K562 (cell line): ENCODE measurements around the gene MYCL. TPM values are rescaled to one million over a fixed set of nuclear protein-coding genes. Genes with fewer than 3 reads are reported as not detected.

Source experiments
- E2F5 ChIP-seq: sonication (generic); formaldehyde crosslinking; IDR thresholded peaks from 2 replicates; pipeline ENCODE4 v1.8.0; 2022; ENCODE audit warnings: mild to moderate bottlenecking, missing genetic modification reagents
- ELF4 ChIP-seq: fragments of 450-650 bp; formaldehyde crosslinking; IDR thresholded peaks from 2 replicates; pipeline ENCODE4 v1.4.0; 2022; ENCODE audit warnings: missing genetic modification characterization
- GMEB1 ChIP-seq: fragments of 250-450 bp; sonication (Bioruptor Pico); IDR thresholded peaks from 2 replicates; pipeline ENCODE4 v1.4.0; 2020; ENCODE audit warnings: mild to moderate bottlenecking
- HNRNPL ChIP-seq: fragments of 200-400 bp; formaldehyde crosslinking; IDR thresholded peaks from 2 replicates; pipeline ENCODE4 v1.6.1; 2017; ENCODE audit warnings: low read depth, mild to moderate bottlenecking, low read length
- HNRNPLL ChIP-seq: fragments of 200-400 bp; formaldehyde crosslinking; IDR thresholded peaks from 2 replicates; pipeline ENCODE4 v1.6.1; 2017; ENCODE audit warnings: low read length, low read depth, mild to moderate bottlenecking; ENCODE audit not compliant: poor library complexity, severe bottlenecking
- HOXB6 ChIP-seq: fragments of 250-450 bp; sonication (Bioruptor Pico); IDR thresholded peaks from 2 replicates; pipeline ENCODE4 v1.5.1; 2022; ENCODE audit warnings: mild to moderate bottlenecking, borderline replicate concordance
- HSF4 ChIP-seq: fragments of 250-450 bp; sonication (Bioruptor Pico); IDR thresholded peaks from 2 replicates; pipeline ENCODE4 v2.1.2; 2022; ENCODE audit warnings: mild to moderate bottlenecking, moderate library complexity, borderline replicate concordance
- JUNB ChIP-seq: fragments of 450-650 bp; formaldehyde crosslinking; conservative IDR thresholded peaks from 2 replicates; pipeline ENCODE4 v1.4.0; 2020; ENCODE audit warnings: mild to moderate bottlenecking
- RBBP5 ChIP-seq: fragments of 200-600 bp; sonication (generic); IDR thresholded peaks from 2 replicates; pipeline ENCODE4 v1.6.1; 2012; ENCODE audit warnings: borderline replicate concordance, mild to moderate bottlenecking, low read length, control low read depth, inconsistent platforms; ENCODE audit not compliant: insufficient read depth, poor library complexity, severe bottlenecking
- RBFOX2 ChIP-seq: fragments of 200-400 bp; formaldehyde crosslinking; IDR thresholded peaks from 2 replicates; pipeline ENCODE4 v1.6.1; 2017; ENCODE audit warnings: low read depth, mild to moderate bottlenecking, low read length, moderate library complexity
- STAT5A ChIP-seq: IDR thresholded peaks from 2 replicates; pipeline ENCODE4 v1.6.1; 2012; ENCODE audit warnings: low read length, inconsistent platforms, borderline replicate concordance
- polyA plus RNA-seq, 8 experiments: library from polyadenylated mRNA; depleted of rRNA in 4 of 8; stranded (reverse) in 5 of 8; unstranded in 3 of 8; fragments of >200 nt; fragmentation: Nextera tagmentation in 2 of 8; fragmentation: Illumina TruSeq in 1 of 8; extraction: Ambion mirVana in 2 of 8; extraction: Trizol in 1 of 8; gene quantifications; 2 replicates each; pipeline versions ENCODE4 v1.2.1 to v1.2.3, GENCODE V29; 2011 to 2014; ENCODE audit warnings: inconsistent platforms in 1 of 8, missing spikeins in 1 of 8
- total RNA-seq, 7 experiments: library from RNA; depleted of rRNA in 6 of 7; stranded (reverse); fragments of >200 nt in 6 of 7; fragmentation: Illumina TruSeq in 2 of 7; extraction: Trizol in 2 of 7; gene quantifications; 2 replicates each; pipeline versions ENCODE4 v1.2.1 to v1.2.3, GENCODE V29; 2011 to 2021; ENCODE audit warnings: low replicate concordance in 1 of 7

Gene MYCL
- total and polyA plus RNA-seq, 9 of the 15 experiments (the other 6 are each of a cell fraction or from before 2014, with no cell fraction given): 3.5 to 22.0 (median 12.8) TPM

- TF ChIP-seq RBBP5 (peak; percentile 62), HOXB6 (no peak), GMEB1 (CRISPR knock-in tag) (no peak), HSF4 (CRISPR knock-in tag) (no peak), ELF4 (no peak), E2F5 (CRISPR knock-in tag) (peak; percentile 77; the same call in 1 of the 2 replicates), HNRNPLL (peak; percentile 5), HNRNPL (peak; percentile 69), RBFOX2 (peak; percentile 77), JUNB (no peak), STAT5A (no peak)
Measured at GRCh38 chr1:39901464-39901713, 328 bp downstream of the MYCL start (continued).
